Body of pancreas (tissue), 4 donors: Measurements from ENCODE around the gene MOSPD3. TPM values are rescaled to one million over a fixed set of nuclear protein-coding genes. Genes with fewer than 3 reads are reported as not detected.
A peak's percentile ranks its signal among the peaks of the same experiment; 100 is the strongest.

Experiments used
- ATAC-seq: fragments of 150-250 bp; one replicate; pipeline ENCODE4 v1.9.1; 2016
- DNase-seq, 4 donors: peaks; one replicate each; pipeline ENCODE4 v3.0.0-alpha.2; 2019
- H3K27ac ChIP-seq, 4 donors: fragments of 200-600 bp; sonication (generic); 1 replicate in 3 of 4; 2 replicates in 1 of 4; pipeline versions ENCODE4 v1.5.1 to v1.6.1; 2016 to 2019; ENCODE audit warnings: mild to moderate bottlenecking in 1 of 4, mixed read lengths in 1 of 4, moderate library complexity in 1 of 4
- H3K27me3 ChIP-seq, 2 donors: fragments of 200-600 bp; sonication (generic); one replicate each; pipeline ENCODE4 v1.6.0; 2016; ENCODE audit warnings: mild to moderate bottlenecking in 1 of 2
- H3K36me3 ChIP-seq, 2 donors: fragments of 200-600 bp; sonication (generic); replicated peaks in 1 of 2; 2 replicates each; pipeline ENCODE4 v1.5.1; 2016; ENCODE audit warnings: low read depth in 2 of 2; ENCODE audit not compliant: insufficient read depth in 1 of 2
- H3K4me1 ChIP-seq: fragments of 200-600 bp; sonication (generic); one replicate; pipeline ENCODE4 v1.6.0; 2016
- H3K4me3 ChIP-seq, 2 donors: fragments of 200-600 bp; sonication (generic); 1 replicate in 1 of 2; 2 replicates in 1 of 2; pipeline ENCODE4 v1.5.1; 2016 to 2019
- H3K9me3 ChIP-seq, 3 donors: fragments of 200-600 bp; sonication (generic); 1 replicate in 2 of 3; 2 replicates in 1 of 3; pipeline ENCODE4 v1.5.1; 2016
- POLR2A ChIP-seq, 3 donors: fragments of 450-650 bp; IDR thresholded peaks; one replicate each; pipeline ENCODE4 v1.6.1; 2016; ENCODE audit warnings: antibody characterized with exemption in 3 of 3, mild to moderate bottlenecking in 2 of 3
- WGBS, 2 donors: methylation state at CpG; one replicate each; pipeline ENCODE4 v1.1.5; 2017; 5-methylcytosine and 5-hydroxymethylcytosine counted together
- intact Hi-C: fragments of 100-400 bp; cut with DNase I; formaldehyde crosslinking; loops from one replicate; pipeline ENCODE4 v1.15.1; 2023
- total RNA-seq, 2 donors: library from RNA; depleted of rRNA; stranded (reverse); fragments of >200 nt; gene quantifications; one replicate each; pipeline ENCODE4 v1.1.0, GENCODE V29; 2016
- TF ChIP-seq, protein P1 (sequence below), 7 experiments: fragments of 450-650 bp in 4 of 7; fragments of 200-600 bp in 3 of 7; sonication (generic) in 3 of 7; IDR thresholded peaks; one replicate each; pipeline ENCODE4 v1.5.1; 2016 to 2019; ENCODE audit warnings: antibody characterized with exemption in 7 of 7

MOSPD3 gene
- total RNA-seq, 2 donors from 2014 or later: 6.9 to 8.6 TPM

DNA sequence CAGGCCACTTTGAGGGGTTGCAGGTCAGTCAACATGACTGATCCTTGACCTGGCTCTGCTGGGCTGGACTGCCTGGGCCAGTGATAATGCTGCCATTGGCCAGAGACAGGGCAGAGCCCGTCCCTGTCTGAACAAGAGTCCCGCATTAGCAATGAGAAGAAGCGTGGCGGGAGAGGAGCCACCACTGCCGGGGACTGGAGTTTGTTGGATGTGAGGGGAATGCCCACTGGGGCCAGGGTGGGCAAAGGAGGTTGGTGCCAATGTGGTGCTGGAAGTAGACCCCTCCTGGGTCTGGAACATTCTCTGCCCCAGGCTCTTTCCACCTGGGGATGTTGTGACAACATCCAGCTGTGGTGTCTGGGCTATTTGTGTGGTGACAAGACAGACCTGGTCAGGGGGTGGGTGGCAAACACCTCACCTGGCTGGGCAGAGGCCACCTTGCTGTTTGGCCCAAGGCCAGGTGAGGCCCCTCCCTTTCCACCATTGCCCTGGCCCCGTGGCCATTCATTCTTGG, 46.3 kb upstream of the MOSPD3 start:
- DNase-seq: no peak
- no peaks in the 10 kb centered on the region for H3K9me3 ChIP-seq
- TF ChIP-seq POLR2A (IDR thresholded peaks at IDR 0.05): no peak
- TF ChIP-seq, protein P1, sequence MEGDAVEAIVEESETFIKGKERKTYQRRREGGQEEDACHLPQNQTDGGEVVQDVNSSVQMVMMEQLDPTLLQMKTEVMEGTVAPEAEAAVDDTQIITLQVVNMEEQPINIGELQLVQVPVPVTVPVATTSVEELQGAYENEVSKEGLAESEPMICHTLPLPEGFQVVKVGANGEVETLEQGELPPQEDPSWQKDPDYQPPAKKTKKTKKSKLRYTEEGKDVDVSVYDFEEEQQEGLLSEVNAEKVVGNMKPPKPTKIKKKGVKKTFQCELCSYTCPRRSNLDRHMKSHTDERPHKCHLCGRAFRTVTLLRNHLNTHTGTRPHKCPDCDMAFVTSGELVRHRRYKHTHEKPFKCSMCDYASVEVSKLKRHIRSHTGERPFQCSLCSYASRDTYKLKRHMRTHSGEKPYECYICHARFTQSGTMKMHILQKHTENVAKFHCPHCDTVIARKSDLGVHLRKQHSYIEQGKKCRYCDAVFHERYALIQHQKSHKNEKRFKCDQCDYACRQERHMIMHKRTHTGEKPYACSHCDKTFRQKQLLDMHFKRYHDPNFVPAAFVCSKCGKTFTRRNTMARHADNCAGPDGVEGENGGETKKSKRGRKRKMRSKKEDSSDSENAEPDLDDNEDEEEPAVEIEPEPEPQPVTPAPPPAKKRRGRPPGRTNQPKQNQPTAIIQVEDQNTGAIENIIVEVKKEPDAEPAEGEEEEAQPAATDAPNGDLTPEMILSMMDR (IDR thresholded peaks at IDR 0.05): no peak
- no peak for ATAC-seq
- 81 to 87% methylated on average over 5 to 6 of the region's 6 CpGs for WGBS, 2 donors
- intact Hi-C loops: no loop called here
- H3K27me3 ChIP-seq: no peaks in the 10 kb centered on the region
- H3K4me1 ChIP-seq: peaks cover 55% of the 10 kb centered on the region
- H3K36me3 ChIP-seq: no peaks in the 10 kb centered on the region
- H3K27ac ChIP-seq: peak overlapping the region in 2 of 4 donors; percentile 83 to 84
- H3K4me3 ChIP-seq: no peak overlapping the region

GRCh38 chr7:100567031-100567730, 45.2 kb upstream of the MOSPD3 start:
- TF ChIP-seq, protein P1 (IDR thresholded peaks at IDR 0.05): no peak
- TF ChIP-seq POLR2A (IDR thresholded peaks at IDR 0.05): no peak
- WGBS, 2 donors: 72 to 76% methylated on average over 8 to 12 of the region's 12 CpGs
- H3K4me3 ChIP-seq: no peak overlapping the region
- H3K4me1 ChIP-seq: peaks cover 59% of the 10 kb centered on the region
- DNase-seq (no peak), ATAC-seq (no peak)
- H3K9me3 ChIP-seq: no peaks in the 10 kb centered on the region
- H3K27me3 ChIP-seq: no peaks in the 10 kb centered on the region
- no peaks in the 10 kb centered on the region for H3K36me3 ChIP-seq
- H3K27ac ChIP-seq: peak overlapping the region; percentile 62 to 84 (median 83)
- intact Hi-C loops: no loop called here

DNA sequence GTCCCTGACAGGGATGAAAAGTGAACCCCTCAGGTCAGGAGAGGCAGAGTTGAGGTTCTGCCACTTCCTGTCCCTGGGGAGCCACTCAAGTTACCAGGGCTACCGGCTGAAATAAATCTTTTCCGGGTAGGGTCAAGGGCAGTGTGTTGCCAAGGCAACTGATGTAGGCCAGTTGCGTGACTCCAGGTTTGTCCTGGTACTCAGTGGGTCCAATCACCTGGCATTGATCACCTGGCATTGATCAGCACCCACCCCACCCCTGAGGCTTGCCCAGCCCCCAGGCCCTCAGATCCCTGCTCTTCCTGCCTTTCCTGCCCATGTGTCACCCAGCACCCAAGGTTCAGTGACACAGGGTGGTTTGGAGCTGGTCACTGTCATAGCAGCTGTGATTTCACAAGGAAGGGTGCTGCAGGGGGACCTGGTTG, 44.6 kb upstream of the MOSPD3 start:
- TF ChIP-seq, protein P1 (IDR thresholded peaks at IDR 0.05): no peak
- TF ChIP-seq POLR2A (IDR thresholded peaks at IDR 0.05): no peak
- DNase-seq (peak in 3 of 4 donors; percentile 53 to 81 (median 58)), ATAC-seq (peak; percentile 24)
- peaks cover 59% of the 10 kb centered on the region for H3K4me1 ChIP-seq
- peak overlapping the region; percentile 62 to 84 (median 83) for H3K27ac ChIP-seq
- no peaks in the 10 kb centered on the region for H3K9me3 ChIP-seq
- H3K36me3 ChIP-seq: no peaks in the 10 kb centered on the region
- intact Hi-C loops: no loop called here
- H3K4me3 ChIP-seq: no peak overlapping the region
- H3K27me3 ChIP-seq: no peaks in the 10 kb centered on the region
- WGBS, 2 donors: 11 to 20% methylated on average over 2 to 3 of the region's 3 CpGs

DNA sequence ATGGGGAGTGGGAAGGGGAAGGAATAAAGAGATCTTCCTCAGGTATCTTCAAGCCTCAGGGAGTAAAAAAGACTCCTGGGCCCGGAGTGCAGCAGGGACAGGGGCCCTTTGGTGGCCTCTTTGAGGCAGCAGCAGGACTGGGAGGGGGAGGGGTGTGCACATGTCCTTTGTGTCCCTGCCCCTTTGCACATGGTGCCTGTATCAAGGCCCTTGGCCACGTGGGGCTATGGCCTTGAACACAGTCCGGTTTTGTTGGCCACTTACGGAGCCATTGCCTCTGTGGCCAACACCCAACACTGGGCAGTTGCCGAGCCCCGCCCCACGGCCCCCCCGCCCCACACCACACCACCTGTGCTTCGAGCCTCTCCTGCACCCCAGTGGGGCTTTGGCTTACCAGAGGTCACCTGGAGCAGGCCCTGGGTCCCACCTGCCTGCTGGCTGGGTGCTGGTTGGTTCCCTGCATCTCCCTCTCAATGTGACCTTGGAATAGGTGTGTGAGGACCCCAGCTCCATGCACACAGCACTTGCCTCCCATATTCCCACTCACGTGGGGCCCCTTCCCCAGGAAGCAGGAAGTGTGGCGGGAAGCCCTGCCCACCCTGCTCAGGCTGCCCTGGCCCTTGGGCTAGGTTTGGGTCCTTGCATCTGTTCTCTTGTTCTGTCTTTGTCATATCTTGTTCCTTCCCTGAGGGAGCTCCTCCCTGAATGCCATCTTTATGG, 44.0 kb upstream of the MOSPD3 start:
- Histone ChIP-seq H3K4me3 (no peak overlapping the region), H3K27me3 (no peaks in the 10 kb centered on the region), H3K27ac (peak overlapping the region; percentile 62 to 84 (median 83)), H3K4me1 (peaks cover 59% of the 10 kb centered on the region), H3K36me3 (no peaks in the 10 kb centered on the region), H3K9me3 (no peaks in the 10 kb centered on the region)
- WGBS, 2 donors: 27 to 33% methylated on average over 7 to 10 of the region's 11 CpGs
- no peak for TF ChIP-seq POLR2A (IDR thresholded peaks at IDR 0.05)
- TF ChIP-seq, protein P1 (IDR thresholded peaks at IDR 0.05): no peak
- intact Hi-C loops: no loop called here
- DNase-seq (peak; percentile 86 to 95 (median 93)), ATAC-seq (peak; percentile 72)
